Endothelial cell of umbilical vein (primary cell): ENCODE data around the gene TH. TPM values are rescaled to one million over a fixed set of nuclear protein-coding genes. Genes with fewer than 3 reads are reported as not detected.

Source experiments
- BruUV-seq: library from RNA; stranded (reverse); fragments of 400-500 nt; replicated peaks from 2 replicates; lab custom pipeline; 2021; lab: Mats Ljungman, UMichigan
- CTCF ChIA-PET: fragments of 300-600, 350-600 bp; sonication (Branson Sonifier 250); formaldehyde crosslinking; loops from one replicate; lab custom pipeline; 2021; ENCODE audit warnings: antibody characterized with exemption, inconsistent platforms; lab: Charles Lee
- POLR2A ChIA-PET: fragments of 300-600, 350-600 bp; sonication (Branson Sonifier 250); formaldehyde crosslinking; loops from one replicate; lab custom pipeline; 2021; ENCODE audit warnings: antibody characterized with exemption, inconsistent platforms; lab: Charles Lee
- DNase-seq: peaks from one replicate; pipeline ENCODE4 v3.0.0-alpha.2; 2011; ENCODE audit warnings: low read depth, low spot score
- FAIRE-seq: peaks from 2 replicates; lab custom pipeline; 2011; peaks lifted over from hg19 to GRCh38; lab: Jason Lieb, UNC
- H2AFZ ChIP-seq: 2 replicates; pipeline ENCODE4 v1.6.0; 2012; ENCODE audit warnings: low read depth, low read length, control low read depth, inconsistent platforms
- H3K27ac ChIP-seq: 2 replicates; pipeline ENCODE4 v1.5.1; 2011; ENCODE audit warnings: low read depth, mild to moderate bottlenecking, control low read depth, low read length, moderate library complexity; ENCODE audit not compliant: insufficient read depth
- H3K27me3 ChIP-seq, 2 experiments: 2 replicates each; pipeline versions ENCODE4 v1.6.0 to v1.6.1; 2011; ENCODE audit warnings: low read length in 2 of 2, mixed read lengths in 1 of 2; ENCODE audit not compliant: control insufficient read depth in 2 of 2, insufficient read depth in 2 of 2
- H3K36me3 ChIP-seq, 2 experiments: 2 replicates in 1 of 2; 3 replicates in 1 of 2; pipeline ENCODE4 v1.5.1; 2011; ENCODE audit warnings: low read length in 2 of 2, mild to moderate bottlenecking in 1 of 2, moderate library complexity in 1 of 2; ENCODE audit not compliant: control insufficient read depth in 2 of 2, insufficient read depth in 2 of 2; ENCODE audit errors: extremely low read depth in 1 of 2
- H3K4me1 ChIP-seq: 3 replicates; pipeline ENCODE4 v1.5.1; 2011; ENCODE audit warnings: mild to moderate bottlenecking, low read length; ENCODE audit not compliant: control insufficient read depth, insufficient read depth; ENCODE audit errors: extremely low read depth
- H3K4me2 ChIP-seq: 2 replicates; pipeline ENCODE4 v1.6.1; 2011; ENCODE audit warnings: low read length, control low read depth, mixed read lengths; ENCODE audit not compliant: insufficient read depth
- H3K4me3 ChIP-seq, 3 experiments: fragments of 200-600 bp in 1 of 3; sonication (generic), shearing (Covaris generic) in 1 of 3; replicated peaks in 1 of 3; 2 replicates each; pipeline ENCODE4 v1.5.1; 2011 to 2016; ENCODE audit warnings: control low read depth in 3 of 3, low read length in 3 of 3, mild to moderate bottlenecking in 2 of 3, inconsistent platforms in 1 of 3, low read depth in 1 of 3, moderate library complexity in 1 of 3; ENCODE audit not compliant: insufficient read depth in 1 of 3
- H3K79me2 ChIP-seq: 2 replicates; pipeline ENCODE4 v1.6.0; 2012; ENCODE audit warnings: low read length, inconsistent platforms; ENCODE audit not compliant: control insufficient read depth, insufficient read depth
- H3K9ac ChIP-seq: replicated peaks from 2 replicates; pipeline ENCODE3; 2011; ENCODE audit warnings: low read length, control low read depth; ENCODE audit not compliant: insufficient read depth; ENCODE audit errors: extremely low read depth
- H3K9me1 ChIP-seq: replicated peaks from 3 replicates; pipeline ENCODE4 v1.6.0; 2011; ENCODE audit warnings: mild to moderate bottlenecking, low read length; ENCODE audit not compliant: control insufficient read depth, insufficient read depth; ENCODE audit errors: extremely low read depth
- H3K9me3 ChIP-seq: replicated peaks from 2 replicates; pipeline ENCODE4 v1.5.1; 2012; ENCODE audit warnings: low read length, inconsistent platforms; ENCODE audit not compliant: control insufficient read depth, insufficient read depth
- H4K20me1 ChIP-seq: replicated peaks from 2 replicates; pipeline ENCODE3; 2011; ENCODE audit warnings: mild to moderate bottlenecking, low read length; ENCODE audit not compliant: control insufficient read depth, insufficient read depth; ENCODE audit errors: extremely low read depth
- CTCF ChIP-seq, 2 donors: IDR thresholded peaks; 1 replicate in 1 of 2; 2 replicates in 1 of 2; pipeline ENCODE4 v1.5.1; 2011; ENCODE audit warnings: low read length in 2 of 2, mild to moderate bottlenecking in 2 of 2, moderate library complexity in 2 of 2, control low read depth in 1 of 2, inconsistent platforms in 1 of 2, low read depth in 1 of 2; ENCODE audit not compliant: insufficient read depth in 1 of 2; ENCODE audit errors: extremely low read depth in 1 of 2
- EZH2 ChIP-seq: IDR thresholded peaks from 2 replicates; pipeline ENCODE4 v1.6.1; 2012; ENCODE audit warnings: borderline replicate concordance, low read depth, mild to moderate bottlenecking, moderate library complexity, low read length, inconsistent platforms; ENCODE audit not compliant: severe bottlenecking
- FOS ChIP-seq: IDR thresholded peaks from 2 replicates; pipeline ENCODE4 v1.6.1; 2011; ENCODE audit warnings: mild to moderate bottlenecking, low read length, moderate library complexity, borderline replicate concordance; ENCODE audit not compliant: insufficient read depth
- GATA2 ChIP-seq: IDR thresholded peaks from 2 replicates; pipeline ENCODE4 v1.7.0; 2011; ENCODE audit warnings: low read depth, mild to moderate bottlenecking, moderate library complexity, mixed read lengths, low read length; ENCODE audit not compliant: insufficient read length, insufficient read depth
- MAX ChIP-seq: IDR thresholded peaks from 2 replicates; pipeline ENCODE4 v1.6.1; 2011; ENCODE audit not compliant: insufficient read depth, insufficient read length
- MYC ChIP-seq: IDR thresholded peaks from one replicate; pipeline ENCODE4 v1.6.1; 2011; ENCODE audit warnings: mild to moderate bottlenecking, low read depth, low read length
- POLR2AphosphoS5 ChIP-seq: IDR thresholded peaks from 2 replicates; pipeline ENCODE4 v1.6.1; 2012; ENCODE audit warnings: low read depth, mild to moderate bottlenecking, control low read depth, low read length, moderate library complexity; ENCODE audit not compliant: insufficient read depth
- dilution Hi-C: fragments of 300-500 bp; cut with MboI; formaldehyde crosslinking; loops from one replicate; pipeline ENCODE4 v1.15.0; 2019; ENCODE audit warnings: low sequenced_read_pairs; ENCODE audit not compliant: extremely low pct_ligation_motif_present
- intact Hi-C: fragments of 100-400 bp; cut with micrococcal nuclease; formaldehyde crosslinking; loops from one replicate; pipeline ENCODE4 v1.10.0; 2022
- polyA plus RNA-seq, 4 experiments: library from polyadenylated mRNA; depleted of rRNA in 3 of 4; stranded (reverse) in 3 of 4; unstranded in 1 of 4; fragments of >200 nt; gene quantifications; 2 replicates each; pipeline versions ENCODE4 v1.2.1 to v1.2.3, GENCODE V29; 2011 to 2012; ENCODE audit warnings: missing spikeins in 1 of 4
- total RNA-seq: library from RNA; stranded (reverse); gene quantifications from 2 replicates; pipeline ENCODE4 v1.2.3, GENCODE V29; 2021

TH gene
- total and polyA plus RNA-seq, 2 donors (not counting 3 experiments of a cell fraction or from before 2014, with no cell fraction given): not detected

- intact Hi-C loops (no loop called here), dilution Hi-C loops (no loop called here)
- H3K27ac ChIP-seq: no peak overlapping the region
- H3K79me2 ChIP-seq: no peaks in the 10 kb centered on the region
- TF ChIP-seq GATA2 (no peak), FOS (no peak), EZH2 (no peak), POLR2AphosphoS5 (no peak), MAX (no peak), CTCF (IDR thresholded peaks at IDR 0.05; ENCODE audit: extremely low read depth in 1 of 2, insufficient read depth in 1 of 2, low read depth in 1 of 2, low read length in 2 of 2) (no peak), MYC (no peak)
- DNase-seq: no peak
- H4K20me1 ChIP-seq: no peaks in the 10 kb centered on the region
- H3K9me1 ChIP-seq: no peaks in the 10 kb centered on the region
- no peak overlapping the region for H3K4me2 ChIP-seq
- H3K9me3 ChIP-seq: no peaks in the 10 kb centered on the region
- no peak overlapping the region for H3K9ac ChIP-seq
- H3K4me3 ChIP-seq: no peak overlapping the region
- H3K27me3 ChIP-seq: no peaks in the 10 kb centered on the region
- no peak overlapping the region for H2AFZ ChIP-seq
- ChIA-PET POLR2A (no interaction called here), CTCF (interaction anchor here (2.1 to 2.4 kb wide), 2 partner anchors 98 to 213 kb away, joined by 5 read pairs; no protein-coding TSS in a partner anchor)
- no peaks in the 10 kb centered on the region for H3K36me3 ChIP-seq
- FAIRE-seq: no peak
- H3K4me1 ChIP-seq: no peaks in the 10 kb centered on the region
- BruUV-seq: no TSS peak
Observed at GRCh38 chr11:2207773-2208621, 36.4 kb upstream of the TH start.
